Femur (tissue), 1 donor: ENCODE measurements around the gene SLC39A2.
"Not testable (repeated sequence)": the region's sequence is repeated elsewhere in the genome, so short reads cannot be mapped to it uniquely, and the experiment has no call there.

Experiments used
- DNase-seq: peaks from one replicate; pipeline ENCODE4 v3.0.0-alpha.2; 2017

The SLC39A2 gene

GRCh38 chr14:21026274-21026987 lies 27.3 kb downstream of the SLC39A2 start:
- DNase-seq = peak; percentile 71

- no peak for DNase-seq
Measured at GRCh38 chr14:21026988-21027315, 27.9 kb downstream of the SLC39A2 start.

- DNase-seq = no peak
Measured at GRCh38 chr14:21029917-21030316, 30.8 kb downstream of the SLC39A2 start, which contains the start of gene TPPP2. TPPP2 (plus strand) TSS chr14:21030217; CDS start chr14:21030582, 365 bp downstream.

- no peak for DNase-seq
Measured at GRCh38 chr14:21030531-21030930, 31.4 kb downstream of the SLC39A2 start.

GRCh38 chr14:21032326-21033132 lies 33.4 kb downstream of the SLC39A2 start:
- DNase-seq = no peak

GRCh38 chr14:21033133-21033698 lies 34.1 kb downstream of the SLC39A2 start:
- DNase-seq = no peak

- DNase-seq = no peak
Measured at GRCh38 chr14:21034707-21035106, 35.6 kb downstream of the SLC39A2 start, which contains the start of gene RNASE13. RNASE13 (minus strand) TSS chr14:21034807; CDS start chr14:21034288, 519 bp downstream.

GRCh38 chr14:21036751-21037150 lies 37.7 kb downstream of the SLC39A2 start:
- DNase-seq = no peak

GRCh38 chr14:21037156-21037555 lies 38.1 kb downstream of the SLC39A2 start:
- no peak for DNase-seq

- DNase-seq = peak; percentile 92
Measured at GRCh38 chr14:21038441-21039422, 39.6 kb downstream of the SLC39A2 start.

GRCh38 chr14:21039585-21040369 lies 40.7 kb downstream of the SLC39A2 start:
- DNase-seq = peak; percentile 69

GRCh38 chr14:21040370-21040925 lies 41.4 kb downstream of the SLC39A2 start:
- DNase-seq = no peak

- DNase-seq = not testable (repeated sequence)
Measured at GRCh38 chr14:21040941-21041340, 41.8 kb downstream of the SLC39A2 start.

- no peak for DNase-seq
Measured at GRCh38 chr14:21041676-21042433, 42.8 kb downstream of the SLC39A2 start, which contains the start of gene RNASE7. RNASE7 (plus strand) TSS chr14:21042362; CDS start chr14:21042993, 631 bp downstream.

- DNase-seq = no peak
Measured at GRCh38 chr14:21042918-21043317, 43.8 kb downstream of the SLC39A2 start.

- no peak for DNase-seq
Measured at GRCh38 chr14:21043387-21043973, 44.4 kb downstream of the SLC39A2 start.

- DNase-seq = no peak
Measured at GRCh38 chr14:21043974-21044618, 45.0 kb downstream of the SLC39A2 start.

GRCh38 chr14:21047378-21047781 lies 48.3 kb downstream of the SLC39A2 start:
- no peak for DNase-seq

GRCh38 chr14:21048638-21049037 lies 49.5 kb downstream of the SLC39A2 start:
- no peak for DNase-seq
